Measurements from ENCODE around the gene G6PC3.

DNA sequence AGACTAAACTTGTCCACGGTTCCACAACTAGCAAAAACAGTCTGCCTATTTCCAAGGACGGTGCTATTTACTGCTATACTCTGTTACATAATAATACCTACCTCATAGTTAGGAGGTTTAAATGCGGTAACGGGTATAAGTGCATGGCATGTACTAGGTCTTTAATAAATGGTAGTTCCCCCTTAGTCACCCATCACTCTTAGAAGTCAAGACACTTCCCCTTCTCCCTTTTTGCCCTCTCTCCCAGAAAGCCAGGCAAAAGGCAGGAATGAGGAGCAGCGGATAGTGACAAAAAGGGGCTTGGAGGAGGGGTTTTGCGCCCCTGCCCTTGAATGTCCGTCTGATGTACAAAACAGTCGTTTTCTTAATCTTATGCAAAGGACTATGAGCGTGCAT lies 3.0 kb upstream of the G6PC3 start:
- TF ChIP-seq, protein P1, sequence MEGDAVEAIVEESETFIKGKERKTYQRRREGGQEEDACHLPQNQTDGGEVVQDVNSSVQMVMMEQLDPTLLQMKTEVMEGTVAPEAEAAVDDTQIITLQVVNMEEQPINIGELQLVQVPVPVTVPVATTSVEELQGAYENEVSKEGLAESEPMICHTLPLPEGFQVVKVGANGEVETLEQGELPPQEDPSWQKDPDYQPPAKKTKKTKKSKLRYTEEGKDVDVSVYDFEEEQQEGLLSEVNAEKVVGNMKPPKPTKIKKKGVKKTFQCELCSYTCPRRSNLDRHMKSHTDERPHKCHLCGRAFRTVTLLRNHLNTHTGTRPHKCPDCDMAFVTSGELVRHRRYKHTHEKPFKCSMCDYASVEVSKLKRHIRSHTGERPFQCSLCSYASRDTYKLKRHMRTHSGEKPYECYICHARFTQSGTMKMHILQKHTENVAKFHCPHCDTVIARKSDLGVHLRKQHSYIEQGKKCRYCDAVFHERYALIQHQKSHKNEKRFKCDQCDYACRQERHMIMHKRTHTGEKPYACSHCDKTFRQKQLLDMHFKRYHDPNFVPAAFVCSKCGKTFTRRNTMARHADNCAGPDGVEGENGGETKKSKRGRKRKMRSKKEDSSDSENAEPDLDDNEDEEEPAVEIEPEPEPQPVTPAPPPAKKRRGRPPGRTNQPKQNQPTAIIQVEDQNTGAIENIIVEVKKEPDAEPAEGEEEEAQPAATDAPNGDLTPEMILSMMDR (IDR thresholded peaks at IDR 0.05 in 2 of 3, conservative IDR thresholded peaks at IDR 0.05 in 1 of 3; ENCODE audit: control insufficient read depth in 2 of 3, extremely low read depth in 1 of 3, insufficient read depth in 1 of 3, low read depth in 3 of 3, low read length in 3 of 3) = no peak
- TF ChIP-seq, protein P2, sequence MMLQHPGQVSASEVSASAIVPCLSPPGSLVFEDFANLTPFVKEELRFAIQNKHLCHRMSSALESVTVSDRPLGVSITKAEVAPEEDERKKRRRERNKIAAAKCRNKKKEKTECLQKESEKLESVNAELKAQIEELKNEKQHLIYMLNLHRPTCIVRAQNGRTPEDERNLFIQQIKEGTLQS (IDR thresholded peaks at IDR 0.05; ENCODE audit: borderline replicate concordance, extremely low read depth, low read depth, low read length) = no peak
- TF ChIP-seq POLR2A (IDR thresholded peaks at IDR 0.05; ENCODE audit: low read depth, low read length) = no peak
- no peak for TF ChIP-seq LARP7 (IDR thresholded peaks at IDR 0.05)
